Measurements from ENCODE around the gene NXNL1.

NXNL1 gene

GRCh38 chr19:17421942-17422341, 38.8 kb downstream of the NXNL1 start:
- no peak for DNase-seq (ENCODE audit: extremely low read depth in 1 of 2, low read depth in 1 of 2)

GRCh38 chr19:17420475-17420924, 40.2 kb downstream of the NXNL1 start:
- DNase-seq (ENCODE audit: extremely low read depth in 1 of 2, low read depth in 1 of 2), result no peak

DNA sequence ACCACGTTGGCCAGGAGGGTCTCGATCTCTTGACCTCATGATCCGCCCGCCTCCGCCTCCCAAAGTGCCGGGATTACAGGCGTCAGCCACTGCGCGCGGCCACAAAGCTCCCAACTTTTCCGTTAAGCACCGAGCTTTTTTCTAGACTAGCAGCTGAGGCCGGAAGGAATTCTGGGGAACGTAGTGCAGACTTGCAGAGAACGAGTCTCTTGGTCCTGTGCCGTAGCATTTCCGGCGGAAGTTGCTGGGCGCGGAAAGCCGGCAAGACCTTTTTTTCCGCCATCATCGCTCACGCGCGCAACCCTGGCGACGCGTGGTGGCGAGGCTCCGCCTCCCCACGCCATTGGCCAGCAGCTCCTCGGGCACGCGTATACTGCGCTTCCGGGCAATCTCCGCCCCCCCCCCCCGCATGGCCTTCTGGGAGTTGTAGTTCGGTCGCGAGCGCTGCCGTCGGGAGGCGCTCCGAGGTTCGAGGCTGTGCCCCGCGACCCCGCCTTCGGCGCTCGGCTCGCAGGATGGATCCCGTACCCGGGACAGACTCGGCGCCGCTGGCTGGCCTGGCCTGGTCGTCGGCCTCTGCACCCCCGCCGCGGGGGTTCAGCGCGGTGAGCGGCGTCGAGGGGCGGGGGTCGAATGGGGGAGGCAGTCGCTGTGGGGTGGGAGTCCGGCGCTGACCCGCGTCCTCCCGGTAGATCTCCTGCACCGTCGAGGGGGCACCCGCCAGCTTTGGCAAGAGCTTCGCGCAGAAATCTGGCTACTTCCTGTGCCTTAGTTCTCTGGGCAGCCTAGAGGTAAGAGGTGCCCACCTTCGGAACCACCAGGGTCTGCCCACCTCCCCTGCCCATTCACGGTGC, 40.9 kb downstream of the NXNL1 start, which contains the start of gene MVB12A:
TSS of gene MVB12A (plus strand) at position 427 of the 854 bp plus-strand sequence. CDS start at position 516, 89 bp downstream.
- peak; percentile 88 to 93 for DNase-seq (ENCODE audit: extremely low read depth in 1 of 2, low read depth in 1 of 2)

GRCh38 chr19:17419154-17419620, 41.5 kb downstream of the NXNL1 start:
- no peak for DNase-seq (ENCODE audit: extremely low read depth in 1 of 2, low read depth in 1 of 2)

- DNase-seq (ENCODE audit: extremely low read depth in 1 of 2, low read depth in 1 of 2), result no peak
These were observed 42.0 kb downstream of the NXNL1 start for GRCh38 chr19:17418710-17419109.

- no peak for DNase-seq (ENCODE audit: extremely low read depth in 1 of 2, low read depth in 1 of 2)
These were observed 45.6 kb downstream of the NXNL1 start for GRCh38 chr19:17415121-17415520.

GRCh38 chr19:17414097-17414496, 46.6 kb downstream of the NXNL1 start:
- no peak for DNase-seq (ENCODE audit: extremely low read depth in 1 of 2, low read depth in 1 of 2)

GRCh38 chr19:17411801-17412200, 48.9 kb downstream of the NXNL1 start:
- DNase-seq (ENCODE audit: extremely low read depth in 1 of 2, low read depth in 1 of 2), result no peak

DNA sequence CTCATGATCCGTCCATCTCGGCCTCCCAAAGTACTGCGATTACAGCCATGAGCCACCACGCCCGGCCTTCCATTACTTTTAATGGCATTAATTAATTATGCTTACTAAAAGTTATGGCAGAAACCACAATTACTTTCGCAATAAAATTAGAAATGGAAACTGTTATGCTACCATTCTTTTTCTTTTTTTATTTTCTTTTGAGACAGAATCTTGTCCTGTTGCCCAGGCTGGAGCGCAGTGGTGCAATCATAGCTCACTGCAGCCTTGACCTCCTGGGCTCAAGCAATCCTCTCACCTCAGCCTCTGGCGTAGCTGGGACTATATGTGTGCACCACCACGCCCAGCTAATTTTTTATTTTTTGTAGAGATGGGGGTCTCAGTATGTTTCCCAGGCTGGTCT, 50.7 kb downstream of the NXNL1 start:
- DNase-seq (ENCODE audit: extremely low read depth in 1 of 2, low read depth in 1 of 2), result no peak

- DNase-seq (ENCODE audit: extremely low read depth in 1 of 2, low read depth in 1 of 2), result no peak
These were observed 53.9 kb downstream of the NXNL1 start for GRCh38 chr19:17406887-17407196.

- DNase-seq (ENCODE audit: extremely low read depth in 1 of 2, low read depth in 1 of 2), result no peak
These were observed 54.5 kb downstream of the NXNL1 start for GRCh38 chr19:17406046-17406886.
